GM12801 (cell line): Measurements from ENCODE around the gene OR8B8.

Experiments used
- TF ChIP-seq, protein P1 (sequence below): IDR thresholded peaks from one replicate; pipeline ENCODE4 v1.5.1; 2011; ENCODE audit warnings: control low read depth; ENCODE audit not compliant: insufficient read length; ENCODE audit errors: extremely low read depth

OR8B8 gene

DNA sequence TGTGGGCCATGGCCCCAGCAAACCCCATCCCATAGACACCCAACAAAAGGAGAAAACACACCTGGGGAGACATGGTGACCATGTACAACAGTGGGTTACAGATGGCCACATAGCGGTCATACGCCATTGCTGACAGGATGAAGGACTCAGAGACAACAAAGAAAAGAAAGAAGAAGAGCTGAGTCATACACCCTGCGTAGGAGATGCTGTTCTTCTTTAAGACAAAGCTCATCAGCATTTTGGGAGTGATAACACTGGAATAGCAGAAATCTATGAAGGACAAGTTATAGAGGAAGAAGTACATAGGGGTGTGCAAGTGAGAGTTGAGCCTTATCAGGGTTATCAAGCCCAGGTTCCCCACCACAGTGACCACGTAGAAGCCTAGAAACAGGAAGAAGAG lies 4.9 kb downstream of the OR8B8 start:
- TF ChIP-seq, protein P1, sequence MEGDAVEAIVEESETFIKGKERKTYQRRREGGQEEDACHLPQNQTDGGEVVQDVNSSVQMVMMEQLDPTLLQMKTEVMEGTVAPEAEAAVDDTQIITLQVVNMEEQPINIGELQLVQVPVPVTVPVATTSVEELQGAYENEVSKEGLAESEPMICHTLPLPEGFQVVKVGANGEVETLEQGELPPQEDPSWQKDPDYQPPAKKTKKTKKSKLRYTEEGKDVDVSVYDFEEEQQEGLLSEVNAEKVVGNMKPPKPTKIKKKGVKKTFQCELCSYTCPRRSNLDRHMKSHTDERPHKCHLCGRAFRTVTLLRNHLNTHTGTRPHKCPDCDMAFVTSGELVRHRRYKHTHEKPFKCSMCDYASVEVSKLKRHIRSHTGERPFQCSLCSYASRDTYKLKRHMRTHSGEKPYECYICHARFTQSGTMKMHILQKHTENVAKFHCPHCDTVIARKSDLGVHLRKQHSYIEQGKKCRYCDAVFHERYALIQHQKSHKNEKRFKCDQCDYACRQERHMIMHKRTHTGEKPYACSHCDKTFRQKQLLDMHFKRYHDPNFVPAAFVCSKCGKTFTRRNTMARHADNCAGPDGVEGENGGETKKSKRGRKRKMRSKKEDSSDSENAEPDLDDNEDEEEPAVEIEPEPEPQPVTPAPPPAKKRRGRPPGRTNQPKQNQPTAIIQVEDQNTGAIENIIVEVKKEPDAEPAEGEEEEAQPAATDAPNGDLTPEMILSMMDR: no peak

DNA sequence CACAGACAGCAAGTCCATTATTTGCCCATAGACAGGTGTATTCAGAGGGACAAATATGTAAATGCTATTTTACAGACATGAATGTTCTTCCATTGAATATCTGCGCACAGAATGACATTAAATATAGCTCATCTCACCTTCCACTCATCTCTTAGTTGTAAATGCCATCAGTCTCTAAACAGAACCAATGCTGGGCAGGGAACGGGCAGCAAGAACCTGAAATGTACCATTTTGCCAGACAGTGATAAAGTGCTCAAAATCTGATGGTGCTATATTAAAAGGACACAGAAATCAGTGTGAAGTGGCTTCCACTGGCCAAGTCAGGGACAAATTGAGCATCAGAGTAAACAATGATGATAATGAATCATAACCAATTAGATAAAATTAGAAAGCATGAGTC lies 10.8 kb downstream of the OR8B8 start:
- TF ChIP-seq, protein P1: no peak

DNA sequence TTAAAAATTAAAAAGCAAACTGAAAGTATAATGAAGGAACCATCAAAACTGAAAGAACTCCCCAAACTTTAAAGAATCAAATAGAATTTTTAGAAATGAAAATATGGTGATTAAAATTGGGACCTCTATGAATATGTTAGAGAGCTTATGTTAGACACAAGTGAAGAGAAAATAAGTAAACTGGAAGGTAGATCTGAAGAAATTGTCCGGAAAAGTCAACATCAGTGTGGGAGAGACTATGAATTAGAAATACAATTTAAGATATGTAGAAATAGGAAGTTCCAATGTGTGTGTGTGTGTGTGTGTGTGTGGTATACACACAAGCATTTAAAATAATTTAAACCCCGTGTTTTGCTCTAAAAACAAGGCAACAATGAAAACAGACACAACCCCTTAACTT lies 15.9 kb downstream of the OR8B8 start:
- TF ChIP-seq, protein P1: no peak

DNA sequence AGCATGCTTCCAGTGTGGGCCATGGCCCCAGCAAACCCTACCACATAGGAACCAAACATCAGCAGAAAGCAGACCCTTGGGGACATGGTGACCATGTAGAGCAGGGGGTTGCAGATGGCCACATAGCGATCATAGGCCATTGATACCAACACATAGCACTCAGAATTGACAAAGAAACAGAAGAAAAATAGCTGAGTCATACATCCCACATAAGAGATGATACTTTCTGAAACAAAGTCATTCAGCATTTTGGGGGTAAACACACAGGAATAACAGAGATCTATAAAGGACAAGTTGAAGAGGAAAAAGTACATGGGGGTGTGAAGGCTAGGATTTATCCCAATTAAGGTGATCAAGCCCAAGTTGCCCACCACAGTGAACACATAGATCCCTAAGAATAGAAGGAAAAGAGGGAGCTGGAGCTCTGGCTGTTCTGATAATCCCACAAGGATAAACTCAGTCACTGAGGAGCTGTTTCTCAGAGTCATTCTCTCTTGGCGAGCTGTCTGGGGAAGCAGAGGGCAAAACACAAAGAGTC lies 21.0 kb downstream of the OR8B8 start, which contains the start of gene OR8B4:
Gene OR8B4, minus strand, starts transcription at position 488 of the 538 bp plus-strand sequence. Its CDS starts 0 bp downstream, at position 488.
- TF ChIP-seq, protein P1: no peak

DNA sequence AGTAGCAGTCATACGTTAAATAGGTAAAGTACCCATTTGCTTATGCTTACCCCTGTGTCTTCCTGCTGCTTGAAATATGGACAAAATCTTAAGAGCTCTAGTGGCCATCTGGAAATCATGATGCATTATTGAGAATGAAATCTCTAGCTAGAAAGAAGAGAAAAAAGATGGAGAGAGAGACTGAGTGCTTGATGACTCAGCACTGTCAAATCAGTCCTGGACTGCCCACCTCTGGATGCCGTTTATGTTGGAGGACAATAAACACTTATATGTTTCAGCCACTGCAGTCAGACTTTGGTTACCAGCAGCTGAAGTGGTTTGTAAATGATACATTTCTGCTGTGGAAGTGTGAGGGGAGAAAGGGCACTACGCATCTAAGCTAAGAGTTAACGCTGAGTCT lies 24.5 kb downstream of the OR8B8 start:
- TF ChIP-seq, protein P1: no peak

DNA sequence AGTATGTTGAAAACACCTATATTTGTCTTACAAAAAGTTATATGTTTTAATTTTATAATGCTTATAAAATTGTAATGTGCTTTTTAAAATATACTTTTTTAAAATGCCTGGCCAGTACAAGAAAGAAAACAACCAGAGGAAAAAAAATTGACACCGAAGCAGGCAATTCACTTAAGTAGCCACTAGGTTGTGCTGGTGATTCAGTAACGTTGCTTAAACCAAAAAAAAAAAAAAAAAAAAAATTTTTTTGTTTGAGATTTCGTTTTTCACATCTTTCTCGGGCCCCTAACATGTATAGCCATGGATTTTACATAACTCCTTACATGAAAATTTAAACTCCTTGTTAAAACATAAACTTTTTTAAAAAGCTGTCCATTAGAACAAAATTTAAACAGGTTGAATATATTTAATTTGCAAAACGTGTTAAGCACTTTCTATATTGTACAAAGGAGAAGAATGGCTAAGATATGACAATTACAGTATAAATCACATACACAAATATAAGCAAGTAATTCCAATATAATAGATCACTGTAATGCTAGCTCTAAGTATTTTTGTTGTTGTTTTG lies 30.1 kb downstream of the OR8B8 start:
- TF ChIP-seq, protein P1: no peak

DNA sequence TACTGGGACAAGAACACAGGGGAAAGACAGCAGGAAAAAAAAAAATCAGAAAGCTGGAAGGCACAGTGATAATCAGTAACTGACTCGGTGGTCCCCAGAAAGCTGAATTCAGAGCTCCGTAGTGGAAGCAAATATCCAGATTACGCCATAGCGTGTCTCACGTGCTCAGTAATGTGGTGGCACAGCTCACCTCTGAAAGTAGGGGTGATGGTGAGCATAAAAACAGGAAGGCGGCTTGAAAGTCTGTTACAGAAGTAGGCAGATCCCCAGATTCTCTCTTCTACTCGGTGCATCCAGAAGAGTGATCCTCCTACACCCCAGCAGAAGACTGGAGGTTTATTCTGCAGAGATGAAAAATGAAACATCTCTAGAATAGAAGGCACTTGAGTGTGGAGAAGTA lies 35.6 kb downstream of the OR8B8 start:
- TF ChIP-seq, protein P1: no peak

DNA sequence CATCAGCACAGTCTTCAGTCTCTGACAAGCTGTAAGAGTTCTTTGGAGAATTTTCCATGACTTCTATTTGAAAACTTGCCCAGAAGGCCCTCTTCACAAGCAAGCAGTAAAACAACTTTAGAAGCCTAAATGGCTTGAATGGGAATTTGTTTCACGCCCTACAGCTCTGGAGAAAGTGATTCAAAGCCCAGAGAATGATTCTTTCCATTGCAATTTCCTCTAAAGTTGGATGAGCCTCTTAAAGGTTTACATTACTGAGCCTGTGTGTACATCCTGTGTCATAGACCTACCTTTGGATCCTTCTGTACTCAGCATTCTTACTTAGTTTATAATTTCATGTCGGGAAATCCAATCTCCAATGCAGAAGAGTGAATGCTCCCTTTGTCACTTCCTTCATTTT lies 39.9 kb downstream of the OR8B8 start:
- TF ChIP-seq, protein P1: no peak
